ENCODE measurements around the gene CEND1. TPM values are rescaled to one million over a fixed set of nuclear protein-coding genes. Genes with fewer than 3 reads are reported as not detected.
"Not testable (repeated sequence)": the region's sequence is repeated elsewhere in the genome, so short reads cannot be mapped to it uniquely, and the experiment has no call there.

Gene CEND1
- total RNA-seq, 1 donor from 2014 or later, result 0.43 TPM

DNA sequence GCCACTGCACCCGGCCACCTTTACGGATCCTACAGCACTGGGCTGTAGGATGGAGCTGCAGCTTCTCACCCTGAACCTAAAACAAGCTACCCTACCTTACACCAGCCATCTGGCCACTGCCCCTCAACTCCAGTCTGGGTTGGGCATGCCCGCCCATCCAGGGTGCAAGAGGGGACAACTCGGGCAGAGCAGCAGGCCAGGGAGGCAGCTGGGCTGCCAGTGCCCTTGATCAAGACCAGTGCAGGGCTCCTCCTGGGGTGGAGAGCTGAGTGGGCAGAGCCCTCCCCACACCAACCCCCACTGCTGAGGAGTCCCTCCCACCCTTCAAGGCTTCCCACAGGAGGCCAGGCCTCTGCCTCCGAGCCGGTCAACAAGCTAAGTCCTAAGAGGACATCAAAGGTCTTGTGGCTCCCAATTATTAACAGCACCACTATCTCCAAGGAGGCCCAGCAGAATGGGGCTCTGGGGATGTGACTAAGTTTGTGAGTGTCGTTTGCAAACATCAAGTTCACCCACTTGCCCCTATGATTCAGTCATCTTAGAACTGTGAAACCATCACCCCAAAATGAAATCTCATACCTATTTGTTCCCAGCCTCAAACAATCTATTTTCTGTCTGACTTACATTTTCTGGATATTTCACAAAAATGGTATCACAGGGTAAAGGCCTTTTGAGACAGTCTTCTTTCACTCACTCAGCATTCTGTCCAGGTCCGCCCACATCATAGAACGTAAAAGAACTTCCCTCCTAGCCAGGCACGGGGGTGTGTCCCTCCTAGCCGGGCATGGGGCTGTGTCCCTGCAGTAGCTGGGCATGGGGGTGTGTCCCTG lies 23.6 kb downstream of the CEND1 start:
- ATAC-seq, result no peak
- DNase-seq (ENCODE audit: low spot score), result no peak

DNA sequence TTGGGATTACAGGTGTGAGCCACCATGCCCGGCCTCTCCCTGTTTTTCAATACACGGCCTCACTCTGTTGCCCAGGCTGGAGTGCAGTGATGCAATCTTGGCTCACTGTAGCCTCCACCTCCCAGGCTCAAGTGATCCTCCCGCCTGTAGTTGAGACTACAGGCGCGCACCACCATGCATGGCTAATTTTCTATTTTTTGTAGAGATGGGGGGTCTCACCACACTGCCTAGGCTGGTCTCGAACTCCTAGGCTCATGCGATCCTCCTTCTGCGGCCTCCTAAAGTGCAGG lies 24.1 kb downstream of the CEND1 start:
- ATAC-seq, result peak; percentile 22

DNA sequence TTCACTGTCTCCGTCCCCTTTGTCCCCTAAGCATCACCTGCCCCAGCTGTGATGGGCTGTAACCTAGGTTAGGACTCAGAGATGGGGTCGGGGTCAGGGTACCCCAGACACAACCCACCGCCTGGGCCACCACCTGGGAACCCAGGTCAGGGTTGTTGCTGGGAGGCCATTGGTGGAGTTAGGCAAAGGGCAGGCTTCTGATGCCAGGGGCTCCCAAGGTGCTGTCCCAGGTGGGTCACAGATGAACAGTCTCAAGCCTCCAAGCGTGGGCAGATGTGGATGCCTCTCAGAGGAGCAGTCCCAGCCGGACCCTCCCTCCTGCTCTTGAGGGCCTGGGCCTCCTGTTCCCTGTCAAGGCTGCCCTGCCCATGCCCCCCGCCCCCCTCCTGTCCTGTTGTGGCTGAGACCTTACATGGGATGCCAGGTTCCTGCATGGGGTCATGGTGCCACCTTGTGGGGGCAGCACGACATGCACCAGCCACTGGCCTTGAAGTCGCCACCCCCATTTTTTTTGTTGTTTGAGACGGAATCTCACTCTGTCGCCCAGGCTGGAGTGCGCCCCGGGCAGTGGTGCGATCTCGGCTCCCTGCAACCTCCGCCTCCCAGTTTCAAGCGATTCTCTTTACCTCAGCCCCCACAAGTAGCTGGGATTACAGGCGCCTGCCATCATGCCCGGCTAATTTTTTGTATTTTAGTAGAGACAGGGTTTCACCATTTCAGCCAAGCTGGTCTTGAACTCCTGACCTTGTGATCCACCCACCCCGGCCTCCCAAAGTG lies 24.7 kb downstream of the CEND1 start:
- peak; percentile 75 for ATAC-seq
- no peak for DNase-seq (ENCODE audit: low spot score)

More for the DNA sequence above, 24.1 kb downstream of the CEND1 start:
- DNase-seq (ENCODE audit: low spot score), result no peak

DNA sequence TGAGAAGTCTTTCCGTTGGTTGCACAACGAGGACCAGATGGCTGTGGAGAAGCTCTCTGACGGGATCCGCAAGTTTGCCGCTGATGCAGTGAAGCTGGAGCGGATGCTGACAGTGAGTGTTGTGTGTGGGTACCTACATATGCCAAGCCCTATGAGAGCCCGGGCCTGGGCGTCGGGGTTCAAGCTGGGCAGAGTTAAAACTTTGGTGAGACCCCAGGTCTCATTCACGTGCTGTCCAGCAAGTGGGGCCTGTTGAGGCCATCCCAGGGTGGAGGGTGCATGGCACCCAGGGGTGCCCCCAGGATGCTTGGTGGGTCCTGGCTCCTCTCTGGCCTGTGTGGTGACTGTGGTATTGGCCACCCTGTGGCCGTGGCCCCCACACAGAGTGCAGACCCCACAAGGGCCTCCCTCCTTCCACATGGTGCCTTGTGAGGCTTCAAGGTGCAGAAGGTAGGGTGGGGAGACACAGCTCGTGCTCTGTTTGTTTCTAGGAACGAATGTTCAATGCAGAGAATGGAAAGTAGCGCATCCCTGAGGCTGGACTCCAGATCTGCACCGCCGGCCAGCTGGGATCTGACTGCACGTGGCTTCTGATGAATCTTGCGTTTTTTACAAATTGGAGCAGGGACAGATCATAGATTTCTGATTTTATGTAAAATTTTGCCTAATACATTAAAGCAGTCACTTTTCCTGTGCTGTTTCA lies 25.4 kb downstream of the CEND1 start:
- no peak for DNase-seq (ENCODE audit: low spot score)
- peak; percentile 5 for ATAC-seq

DNA sequence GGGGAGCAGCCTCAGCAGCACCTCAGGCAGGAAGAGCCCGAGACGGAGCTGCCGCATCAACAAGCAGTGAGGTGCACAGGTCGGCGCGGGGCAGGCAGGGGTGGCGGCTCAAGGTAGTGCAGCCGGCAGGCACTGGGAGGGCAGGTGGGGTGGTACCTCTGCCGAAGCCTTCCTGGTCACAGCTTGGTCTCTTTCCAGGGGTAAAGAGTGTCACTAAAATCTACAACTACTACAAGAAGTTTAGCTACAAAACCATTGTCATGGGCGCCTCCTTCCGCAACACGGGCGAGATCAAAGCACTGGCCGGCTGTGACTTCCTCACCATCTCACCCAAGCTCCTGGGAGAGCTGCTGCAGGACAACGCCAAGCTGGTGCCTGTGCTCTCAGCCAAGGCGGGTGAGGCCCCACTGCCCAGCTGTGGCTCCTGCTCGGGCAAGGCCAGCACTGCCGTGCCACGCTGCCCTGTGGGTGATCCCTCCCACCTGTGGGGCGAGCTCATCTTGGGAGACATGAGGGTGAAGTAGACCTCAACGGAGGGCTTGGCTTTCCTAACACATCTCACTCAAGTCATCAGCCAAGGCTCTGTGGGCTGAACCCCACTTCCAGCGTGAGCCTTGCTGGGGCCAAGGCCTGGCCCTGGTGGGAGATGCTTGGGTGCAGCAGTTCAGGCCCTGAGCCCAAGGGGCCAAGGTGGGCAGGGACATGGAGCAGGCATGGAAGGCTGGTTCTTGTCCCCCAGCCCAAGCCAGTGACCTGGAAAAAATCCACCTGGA lies 26.2 kb downstream of the CEND1 start:
- DNase-seq (ENCODE audit: low spot score), result no peak

DNA sequence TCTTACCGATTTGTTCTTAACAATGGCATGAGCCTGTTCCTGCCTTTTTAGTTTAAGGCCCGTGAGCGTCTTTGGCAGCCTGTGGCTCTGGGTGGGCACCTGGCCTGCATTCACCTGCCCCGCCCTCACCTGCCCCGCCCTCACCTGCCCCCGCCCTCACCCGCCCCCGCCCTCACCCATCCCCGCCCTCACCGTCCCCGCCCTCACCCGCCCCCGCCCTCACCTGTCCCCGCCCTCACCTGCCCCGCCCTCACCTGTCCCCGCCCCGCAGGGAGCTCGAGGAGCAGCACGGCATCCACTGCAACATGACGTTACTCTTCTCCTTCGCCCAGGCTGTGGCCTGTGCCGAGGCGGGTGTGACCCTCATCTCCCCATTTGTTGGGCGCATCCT lies 26.8 kb downstream of the CEND1 start:
- DNase-seq (ENCODE audit: low spot score), result no peak
- ATAC-seq, result no peak

More for the DNA sequence above, 26.2 kb downstream of the CEND1 start:
- no peak for ATAC-seq

DNA sequence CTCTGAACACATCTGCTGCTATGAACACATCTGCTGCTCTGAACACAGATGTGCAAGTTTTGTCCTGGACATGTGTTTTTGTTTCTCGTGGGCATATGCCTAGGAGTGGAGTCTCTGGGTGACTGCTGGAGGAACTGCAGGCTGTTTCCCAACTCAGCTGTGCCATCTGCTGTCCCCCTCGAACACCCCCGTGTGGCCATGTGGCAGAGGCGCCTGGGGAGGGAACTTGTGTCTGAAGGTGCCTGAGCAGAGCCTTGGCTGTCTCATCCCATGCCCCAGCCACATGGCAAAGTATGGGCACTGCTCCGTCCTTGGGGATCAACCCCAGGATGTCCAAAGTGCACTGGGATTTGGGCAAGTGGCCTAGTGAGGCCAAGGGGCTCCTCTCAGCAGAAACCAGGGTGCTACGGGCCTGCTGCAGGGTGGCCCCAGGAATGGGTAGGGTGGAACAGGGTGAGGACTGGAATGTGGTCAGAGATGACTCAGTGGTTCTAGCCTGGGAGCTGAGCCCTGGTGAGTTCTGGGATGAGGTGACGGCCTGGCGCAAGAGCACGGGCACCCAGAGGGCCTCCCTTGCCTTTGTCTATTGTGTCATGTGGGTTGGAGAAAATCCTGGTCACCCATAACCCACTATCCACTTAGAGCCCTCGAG lies 27.3 kb downstream of the CEND1 start:
- DNase-seq (ENCODE audit: low spot score) (no peak), ATAC-seq (peak; percentile 39)

DNA sequence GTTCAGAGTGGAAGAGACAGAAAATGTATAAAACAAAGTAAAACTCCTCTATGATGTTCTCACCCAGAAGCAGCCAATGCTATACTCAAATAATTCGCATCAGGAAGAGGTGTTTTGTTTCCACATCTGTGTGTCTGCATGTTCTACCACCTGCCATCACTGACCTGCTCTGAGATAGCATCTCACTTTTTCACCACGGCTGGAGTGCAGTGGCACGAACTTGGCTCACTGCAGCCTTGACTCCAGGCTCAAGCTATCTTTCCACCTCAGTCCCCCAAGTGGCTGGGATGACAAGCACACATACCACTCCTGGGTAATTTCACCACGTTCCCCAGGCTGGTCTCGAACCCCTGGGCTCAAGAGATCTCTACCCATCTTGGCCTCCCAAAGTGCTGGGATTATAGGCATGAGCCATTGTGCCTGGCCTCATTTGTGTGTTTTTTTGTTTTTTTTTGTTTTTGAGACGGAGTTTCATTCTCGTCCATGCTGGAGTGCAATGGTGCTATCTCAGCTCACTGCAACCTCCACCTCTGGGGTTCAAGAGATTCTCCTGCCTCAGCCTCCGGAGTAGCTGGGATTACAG lies 28.3 kb downstream of the CEND1 start:
- no peak for DNase-seq (ENCODE audit: low spot score)
- no peak for ATAC-seq

DNA sequence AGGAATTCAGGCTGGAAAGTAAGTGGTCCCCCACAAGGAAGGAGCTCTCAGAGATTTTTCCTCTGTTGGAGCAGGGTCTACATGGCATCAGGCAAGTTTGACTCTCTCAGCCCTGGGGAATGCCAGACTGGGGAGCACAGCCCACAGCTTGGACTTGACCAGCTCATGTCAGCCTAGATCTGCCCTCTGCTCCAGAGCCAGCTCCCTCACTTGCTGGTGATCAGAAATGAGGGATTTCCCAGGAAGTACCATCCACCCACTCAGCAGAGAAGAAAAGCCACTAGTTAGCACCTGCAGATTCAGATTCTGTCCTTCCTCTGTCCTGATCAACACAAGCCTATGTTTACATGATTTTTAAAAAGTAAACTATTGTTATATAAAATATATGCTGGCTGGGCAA lies 29.7 kb downstream of the CEND1 start:
- no peak for ATAC-seq
- no peak for DNase-seq (ENCODE audit: low spot score)

DNA sequence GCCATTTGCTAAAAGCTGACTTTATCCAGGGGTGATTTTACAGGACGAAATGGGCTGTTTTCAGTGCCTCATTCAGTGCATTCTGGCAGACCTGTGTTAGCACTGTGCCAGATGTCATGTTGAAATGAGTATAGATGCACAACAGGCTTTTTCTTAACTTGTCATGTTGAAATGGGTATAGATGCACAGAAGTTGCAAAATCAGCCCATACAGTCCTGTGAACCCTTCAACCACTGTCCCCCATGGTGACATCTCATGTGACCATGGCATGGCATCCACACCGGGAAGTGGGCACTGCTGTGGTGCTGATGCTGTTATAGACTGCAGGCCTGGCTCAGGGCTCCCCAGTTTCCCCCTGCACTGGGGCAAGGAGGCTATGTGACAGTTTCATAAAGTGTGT lies 40.2 kb downstream of the CEND1 start:
- ATAC-seq, result no peak

DNA sequence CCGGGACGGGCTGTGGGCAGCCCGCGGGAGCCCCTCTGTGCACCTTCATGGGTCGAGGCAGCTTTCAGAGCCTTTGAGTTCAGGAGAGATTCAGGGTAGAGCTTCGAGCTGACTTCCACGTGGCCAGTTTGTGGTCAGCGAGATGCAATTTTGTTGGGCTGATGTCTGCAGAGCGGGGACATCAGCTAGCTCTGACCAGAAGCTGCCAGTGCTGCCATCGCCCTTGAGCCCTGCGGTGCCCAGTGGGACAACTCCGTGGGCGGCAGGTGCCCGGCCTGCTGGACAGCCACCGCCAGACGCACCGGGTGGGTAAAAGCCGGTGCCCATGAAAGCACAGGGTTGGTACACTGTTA lies 41.9 kb downstream of the CEND1 start:
- ATAC-seq (peak; percentile 43), DNase-seq (ENCODE audit: low spot score) (peak; percentile 50)

More for the DNA sequence above, 40.2 kb downstream of the CEND1 start:
- no peak for DNase-seq (ENCODE audit: low spot score)

DNA sequence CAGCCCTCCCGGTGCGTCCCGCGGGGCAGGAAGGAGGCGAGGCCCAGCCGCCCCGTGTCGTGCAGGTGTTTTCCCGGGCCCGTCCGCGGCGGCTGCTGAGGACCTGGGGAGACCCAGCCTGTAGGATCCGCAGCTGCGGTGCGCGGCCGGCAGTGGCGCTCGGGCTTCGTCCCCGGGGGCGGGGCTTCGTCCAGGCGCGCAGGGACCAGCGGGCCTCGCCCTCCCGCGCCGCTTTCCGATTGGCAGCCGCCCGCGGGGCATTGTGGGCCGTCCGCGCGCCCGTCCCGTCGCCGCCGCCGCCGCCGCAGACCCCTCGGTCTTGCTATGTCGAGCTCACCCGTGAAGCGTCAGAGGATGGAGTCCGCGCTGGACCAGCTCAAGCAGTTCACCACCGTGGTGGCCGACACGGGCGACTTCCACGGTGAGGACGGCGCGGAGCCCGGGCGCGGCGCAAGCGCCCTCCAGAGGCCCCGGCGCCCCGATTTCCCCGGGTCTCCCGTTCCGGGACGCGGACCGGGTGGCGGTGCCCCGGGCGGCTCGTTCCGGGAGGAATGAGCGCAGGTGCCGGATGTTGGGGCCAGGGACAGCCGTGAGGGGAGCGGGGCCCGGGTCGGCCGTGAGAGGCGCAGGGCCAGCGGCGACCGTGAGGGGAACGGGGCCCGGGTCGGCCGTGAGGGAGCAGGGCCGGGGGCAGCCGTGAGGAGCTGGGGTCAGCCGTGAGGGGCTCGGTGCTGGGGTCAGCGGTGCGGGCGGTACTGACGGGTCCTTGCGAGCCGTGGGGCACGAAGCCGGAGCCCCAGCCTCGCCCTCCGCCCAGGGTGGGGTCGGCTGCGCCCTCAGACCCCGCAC lies 42.5 kb downstream of the CEND1 start, which contains the start of gene TALDO1:
TALDO1 (plus strand) TSS at position 307 of the 849 bp plus-strand sequence; CDS start at position 325, 18 bp downstream.
- ATAC-seq, result peak; percentile 97
- peak; percentile 92 for DNase-seq (ENCODE audit: low spot score)

DNA sequence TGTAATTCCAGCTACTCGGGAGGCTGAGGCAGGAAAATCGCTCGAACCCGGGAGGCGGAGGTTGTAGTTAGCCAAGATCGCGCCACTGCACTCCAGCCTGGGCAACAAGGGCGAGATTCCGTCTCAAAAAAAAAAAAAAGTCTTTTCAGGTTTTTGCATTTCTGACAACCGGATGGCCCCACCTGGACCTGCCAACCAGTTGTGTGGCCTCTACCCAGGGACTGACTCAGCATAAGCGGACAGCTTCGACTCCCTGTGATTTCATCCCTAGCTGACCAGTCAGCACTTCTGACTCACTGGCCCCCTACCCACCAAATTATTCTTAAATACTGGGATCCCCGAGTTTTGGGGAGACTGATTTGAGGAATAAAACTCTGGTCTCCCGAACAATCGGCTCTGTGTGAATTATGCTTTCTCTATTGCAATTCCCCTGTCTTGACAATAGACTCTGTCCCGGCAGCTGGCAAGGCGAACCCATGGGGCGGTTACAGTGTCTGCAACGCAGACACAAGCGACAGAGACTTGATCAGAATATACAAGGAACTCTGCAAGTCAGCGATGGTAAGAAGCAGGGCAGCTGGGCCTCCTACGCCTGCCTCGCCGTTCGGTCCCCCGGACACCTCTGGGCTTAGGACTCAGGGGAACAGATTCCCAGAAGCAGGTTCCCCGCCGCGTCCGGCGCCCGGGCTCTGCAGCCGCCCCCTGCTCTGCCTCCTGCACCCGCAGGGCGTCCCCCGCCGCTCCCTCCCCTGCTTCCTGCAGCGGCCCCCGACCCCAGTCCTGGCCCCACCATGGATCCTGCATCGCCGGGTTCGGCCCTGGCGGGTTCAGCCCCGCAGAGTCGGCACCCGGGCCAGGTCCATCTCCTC lies 43.4 kb downstream of the CEND1 start:
- DNase-seq (ENCODE audit: low spot score), result no peak
- peak; percentile 50 for ATAC-seq

DNA sequence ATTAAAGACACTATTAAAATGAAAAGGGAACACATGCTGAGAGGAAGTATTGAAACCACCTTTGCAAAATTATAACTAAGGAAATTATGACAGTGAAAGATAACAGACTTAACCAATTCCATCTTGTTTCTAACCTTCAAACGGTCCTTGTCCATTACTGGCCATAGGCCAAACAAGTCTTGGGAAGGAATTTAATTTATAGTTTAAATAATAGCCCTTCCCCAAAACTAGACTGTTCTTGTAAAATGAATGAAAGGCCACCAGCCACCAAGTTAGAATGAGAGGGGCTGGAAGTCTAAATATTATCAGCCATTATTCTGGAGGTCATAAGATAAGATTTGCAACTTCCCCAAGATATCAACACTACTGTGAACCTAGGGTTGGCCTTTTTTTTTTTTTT lies 44.5 kb downstream of the CEND1 start:
- DNase-seq (ENCODE audit: low spot score), result no peak
- ATAC-seq, result no peak

DNA sequence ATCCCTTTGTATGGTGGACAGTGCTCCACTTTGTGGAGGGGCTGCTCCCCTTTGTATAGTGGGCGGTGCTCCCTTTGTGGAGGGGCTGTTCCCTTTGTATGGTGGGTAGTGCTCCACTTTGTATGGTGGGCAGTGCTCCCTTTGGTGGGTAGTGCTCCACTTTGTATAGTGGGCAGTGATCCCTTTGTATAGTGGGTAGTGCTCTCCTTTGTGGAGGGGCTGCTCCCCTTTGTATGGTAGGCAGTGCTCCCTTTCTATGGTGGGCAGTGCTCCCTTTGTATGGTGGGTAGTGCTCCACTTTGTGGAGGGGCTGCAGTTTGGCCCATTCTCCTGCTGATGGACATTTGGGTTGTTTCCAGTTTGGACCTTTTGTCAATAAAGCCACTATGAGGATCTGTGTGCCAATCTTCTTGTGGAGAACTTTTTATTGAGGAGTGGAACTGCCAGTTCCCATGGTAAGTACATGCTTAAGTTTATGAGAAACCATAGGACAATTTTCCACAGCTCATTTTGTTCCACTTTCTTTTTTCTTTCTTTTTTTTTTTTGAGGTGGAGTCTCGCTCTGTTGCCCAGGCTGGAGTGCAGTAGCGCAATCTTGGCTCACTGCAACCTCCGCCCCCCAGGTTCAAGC lies 47.2 kb downstream of the CEND1 start:
- ATAC-seq (no peak), DNase-seq (ENCODE audit: low spot score) (no peak)

DNA sequence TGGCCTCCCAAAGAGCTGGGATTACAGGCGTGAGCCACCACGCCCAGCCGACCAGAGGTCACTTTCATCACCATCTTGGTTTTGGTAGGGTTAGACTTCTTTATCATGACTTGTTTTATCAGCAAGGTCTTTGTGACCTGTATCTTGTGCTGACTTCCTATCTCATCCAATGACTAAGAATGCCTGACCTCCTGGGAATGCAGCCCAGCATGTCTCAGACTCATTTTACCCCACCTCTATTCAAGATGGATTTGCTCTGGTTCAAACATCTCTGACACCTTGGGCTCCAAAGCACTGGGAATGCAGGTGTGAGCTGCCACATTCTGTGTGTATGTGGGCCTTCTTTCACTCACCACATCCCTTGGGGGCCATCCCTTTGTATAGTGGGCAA lies 47.7 kb downstream of the CEND1 start:
- DNase-seq (ENCODE audit: low spot score) (no peak), ATAC-seq (no peak)

DNA sequence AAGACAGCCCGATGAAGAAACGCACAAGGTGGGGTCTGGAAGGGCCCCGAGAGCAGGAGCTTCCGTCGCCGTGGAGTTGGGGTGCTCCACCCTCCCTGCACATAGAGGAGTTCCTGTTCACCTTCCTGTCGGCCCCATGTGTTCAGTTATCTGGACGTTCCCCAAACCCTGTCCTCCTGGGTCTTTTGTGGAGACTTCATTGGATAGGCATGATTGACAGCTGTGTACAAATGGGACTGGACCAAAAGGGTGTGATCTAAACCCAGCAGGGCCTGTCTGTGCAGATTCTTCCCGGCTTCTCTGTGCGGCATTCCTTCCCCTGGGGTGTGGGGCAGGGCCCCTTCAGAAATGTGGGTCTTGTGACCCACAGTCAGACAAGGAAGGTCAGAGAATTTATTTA lies 52.0 kb downstream of the CEND1 start:
- DNase-seq (ENCODE audit: low spot score); ATAC-seq: not testable (repeated sequence)

DNA sequence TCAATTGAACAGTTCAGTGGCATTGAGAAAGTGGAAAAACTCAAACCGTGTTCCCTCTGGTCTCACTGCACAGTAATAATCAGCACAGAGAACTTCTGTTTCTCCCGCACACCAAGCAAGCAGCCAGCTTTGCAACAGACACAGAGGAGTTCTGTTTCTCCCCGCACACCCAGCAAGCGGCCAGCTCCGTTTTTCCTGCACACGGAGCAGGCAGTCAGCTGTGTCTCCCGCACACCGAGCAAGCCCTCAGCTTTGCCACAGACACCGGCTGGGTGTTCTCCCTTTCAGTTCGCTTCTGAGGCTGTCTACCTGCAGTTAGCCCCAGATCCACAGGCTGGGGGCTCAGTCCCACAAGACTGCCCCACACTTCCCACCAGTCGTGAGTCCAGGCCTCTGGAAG lies 52.5 kb downstream of the CEND1 start:
- DNase-seq (ENCODE audit: low spot score), result no peak
- ATAC-seq, result no peak

Measured in left lobe of liver (tissue), 2 donors.